MG63 (cell line): ENCODE results near the gene YWHAQ. TPM values are rescaled to one million over a fixed set of nuclear protein-coding genes. Genes with fewer than 3 reads are reported as not detected.
"Not testable (repeated sequence)": the region's sequence is repeated elsewhere in the genome, so short reads cannot be mapped to it uniquely, and the experiment has no call there.

Experiments used
- DNase-seq: peaks from one replicate; pipeline ENCODE4 v3.0.0-alpha.2; 2020
- H3K27me3 ChIP-seq: fragments of 250-450 bp; sonication (Bioruptor Pico); 2 replicates; pipeline ENCODE4 v1.5.1; 2020; ENCODE audit warnings: mild to moderate bottlenecking, moderate library complexity
- H3K36me3 ChIP-seq: fragments of 250-450 bp; sonication (Bioruptor Pico); 2 replicates; pipeline ENCODE4 v1.5.1; 2020; ENCODE audit warnings: mild to moderate bottlenecking, moderate library complexity
- H3K4me3 ChIP-seq: fragments of 250-450 bp; sonication (Bioruptor Pico); 2 replicates; pipeline ENCODE4 v1.5.1; 2020; ENCODE audit warnings: mild to moderate bottlenecking, moderate library complexity
- H3K9me3 ChIP-seq: fragments of 250-450 bp; sonication (Bioruptor Pico); 2 replicates; pipeline ENCODE4 v1.5.1; 2020; ENCODE audit warnings: mild to moderate bottlenecking, moderate library complexity
- total RNA-seq: library from RNA; depleted of rRNA; stranded (reverse); fragments of >200 nt; shearing (Covaris generic); gene quantifications from 2 replicates; pipeline ENCODE4 v1.2.3, GENCODE V29; 2014; ENCODE audit warnings: low replicate concordance

Gene YWHAQ
- total RNA-seq, 1 experiment from 2014 or later = 598 TPM

DNA sequence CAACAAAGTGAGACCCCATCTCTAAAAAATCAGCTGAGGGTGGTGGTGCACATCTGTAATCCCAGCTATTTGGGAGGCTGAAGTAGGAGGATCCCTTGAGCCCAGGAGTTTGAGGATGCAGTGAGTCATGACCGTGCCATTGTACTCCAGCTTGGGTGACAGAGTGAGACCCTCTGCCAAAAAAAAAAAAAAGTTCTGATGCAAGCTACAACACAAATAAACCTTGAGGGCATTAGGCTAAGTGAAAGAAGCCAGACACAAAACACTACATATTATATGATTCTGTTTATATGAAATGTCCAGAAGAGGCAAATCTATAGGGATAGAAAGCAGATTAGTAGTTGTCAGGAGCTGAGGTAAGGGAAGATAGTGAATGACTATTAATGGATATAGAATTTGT, 13.0 kb downstream of the YWHAQ start:
- H3K9me3 ChIP-seq = no peaks in the 10 kb centered on the region
- peak; percentile 64 for DNase-seq

DNA sequence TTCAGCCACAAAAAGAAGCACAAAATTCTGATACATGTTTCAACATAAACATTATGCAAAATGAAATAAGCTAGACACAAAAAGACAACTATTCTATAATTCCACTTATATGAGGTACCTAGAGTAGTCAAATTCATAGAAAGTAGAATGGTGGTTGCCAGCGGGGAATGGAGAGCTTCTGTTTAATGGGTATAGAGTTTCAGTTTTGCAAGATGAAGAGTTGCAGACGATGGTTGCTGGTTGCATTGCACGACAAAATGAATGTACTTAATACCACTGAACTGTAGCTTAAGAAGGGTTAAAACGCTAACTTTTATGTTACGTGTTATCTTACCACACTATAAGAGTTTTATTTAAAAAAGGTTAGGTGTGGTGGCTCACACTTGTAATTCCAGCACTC, 13.5 kb downstream of the YWHAQ start:
- Histone ChIP-seq H3K36me3 (peaks cover 51% of the 10 kb centered on the region), H3K9me3 (no peaks in the 10 kb centered on the region), H3K4me3 (no peak overlapping the region), H3K27me3 (no peaks in the 10 kb centered on the region)
- no peak for DNase-seq

More for the DNA sequence above, 13.0 kb downstream of the YWHAQ start:
- Histone ChIP-seq H3K4me3 (no peak overlapping the region), H3K27me3 (no peaks in the 10 kb centered on the region), H3K36me3 (peaks cover 51% of the 10 kb centered on the region)

DNA sequence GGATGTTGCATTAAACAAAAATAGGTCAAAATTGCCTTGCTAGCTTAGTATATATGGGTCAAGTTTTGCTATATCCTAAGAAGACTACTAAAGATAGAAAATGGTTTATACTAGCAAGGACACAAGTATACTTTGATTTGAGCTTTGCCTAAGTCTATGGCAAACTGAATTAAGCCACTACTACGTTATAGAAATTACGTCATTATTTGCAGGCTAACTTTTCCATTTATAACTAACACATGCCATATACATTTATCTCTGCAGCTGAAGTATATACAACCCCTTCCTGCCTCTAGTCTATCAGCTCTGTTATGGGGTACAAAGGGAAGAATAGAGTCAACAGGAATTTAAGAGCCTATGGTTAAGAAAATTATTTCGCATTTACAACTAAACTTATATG, 16.2 kb downstream of the YWHAQ start:
- Histone ChIP-seq H3K36me3 (peaks cover 49% of the 10 kb centered on the region), H3K9me3 (no peaks in the 10 kb centered on the region), H3K4me3 (no peak overlapping the region), H3K27me3 (no peaks in the 10 kb centered on the region)
- no peak for DNase-seq

DNA sequence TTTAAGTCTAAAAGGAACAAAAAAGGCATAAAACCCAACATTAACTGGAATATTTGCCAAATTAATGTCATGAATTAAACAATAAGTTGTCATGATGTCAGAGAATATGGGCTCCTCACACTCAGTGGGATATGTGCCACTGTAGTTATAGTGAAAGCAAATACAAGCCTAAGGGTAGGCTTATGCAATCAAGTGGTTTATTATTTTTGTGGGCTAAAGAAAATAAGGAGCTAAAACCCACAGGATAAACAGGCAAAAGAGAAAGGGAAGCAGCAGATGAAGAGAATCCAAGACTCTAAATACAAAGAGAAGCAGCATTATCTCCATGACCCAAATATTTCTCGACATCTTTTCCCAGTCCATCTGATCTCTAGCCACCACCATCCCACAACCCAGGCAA, 17.5 kb downstream of the YWHAQ start:
- peaks cover 45% of the 10 kb centered on the region for H3K36me3 ChIP-seq
- H3K27me3 ChIP-seq = no peaks in the 10 kb centered on the region
- H3K4me3 ChIP-seq = no peak overlapping the region
- H3K9me3 ChIP-seq = no peaks in the 10 kb centered on the region
- DNase-seq = no peak

DNA sequence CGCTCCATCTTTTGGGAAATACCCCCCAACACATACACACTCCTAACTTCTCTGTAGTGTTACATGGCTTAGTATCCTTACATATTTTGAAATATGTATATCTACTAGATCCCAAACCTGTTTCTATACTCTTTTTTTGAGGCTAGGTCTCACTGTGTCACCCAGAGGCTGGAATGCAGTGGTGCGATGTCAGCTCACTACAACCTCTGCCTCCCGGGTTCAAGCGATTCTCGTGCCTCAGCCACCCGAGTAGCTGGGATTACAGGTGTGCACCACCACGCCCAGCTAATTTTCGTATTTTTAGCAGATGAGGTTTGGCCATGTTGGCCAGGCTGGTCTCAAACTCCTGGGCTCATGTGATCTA, 19.3 kb downstream of the YWHAQ start:
- DNase-seq, H3K4me3 ChIP-seq, H3K27me3 ChIP-seq, H3K9me3 ChIP-seq: not testable (repeated sequence)
- peaks cover 43% of the 10 kb centered on the region for H3K36me3 ChIP-seq

DNA sequence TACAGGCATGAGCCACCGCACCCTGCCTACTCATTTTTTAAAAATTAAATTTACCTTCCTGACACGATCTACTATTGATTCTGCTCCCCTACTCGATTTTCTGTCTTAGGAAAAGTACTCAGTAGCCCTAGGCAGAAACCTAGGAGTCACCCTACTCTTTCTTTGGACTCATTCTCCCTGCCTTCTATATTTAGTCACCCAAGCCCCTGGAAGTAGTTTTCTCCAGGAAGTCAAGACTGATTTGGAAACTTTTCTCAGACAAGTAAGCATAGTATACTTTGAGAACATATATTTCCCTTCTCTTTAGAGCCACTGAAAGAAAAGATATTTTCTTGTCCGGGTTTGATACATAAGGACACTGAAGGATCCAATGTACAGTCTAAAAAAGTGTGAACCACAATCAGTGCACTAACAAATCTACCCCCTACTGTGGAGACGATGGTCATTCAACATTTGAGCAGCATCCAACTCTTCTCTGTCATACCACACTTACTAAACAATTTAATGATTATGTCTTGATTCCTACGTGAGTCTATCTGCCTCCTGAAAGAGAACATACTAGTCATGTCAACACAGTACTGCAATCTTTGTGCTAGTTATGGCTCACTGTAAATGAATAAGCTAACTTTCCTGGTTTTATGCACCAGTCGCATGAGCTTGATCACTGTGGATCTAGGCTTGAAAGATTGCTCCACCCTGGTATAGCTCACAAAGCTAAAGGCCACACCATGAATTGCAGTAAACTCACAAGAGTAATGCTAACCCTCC, 19.8 kb downstream of the YWHAQ start:
- DNase-seq = no peak
- H3K36me3 ChIP-seq = peaks cover 42% of the 10 kb centered on the region
- H3K27me3 ChIP-seq = no peaks in the 10 kb centered on the region
- no peaks in the 10 kb centered on the region for H3K9me3 ChIP-seq
- H3K4me3 ChIP-seq = no peak overlapping the region

DNA sequence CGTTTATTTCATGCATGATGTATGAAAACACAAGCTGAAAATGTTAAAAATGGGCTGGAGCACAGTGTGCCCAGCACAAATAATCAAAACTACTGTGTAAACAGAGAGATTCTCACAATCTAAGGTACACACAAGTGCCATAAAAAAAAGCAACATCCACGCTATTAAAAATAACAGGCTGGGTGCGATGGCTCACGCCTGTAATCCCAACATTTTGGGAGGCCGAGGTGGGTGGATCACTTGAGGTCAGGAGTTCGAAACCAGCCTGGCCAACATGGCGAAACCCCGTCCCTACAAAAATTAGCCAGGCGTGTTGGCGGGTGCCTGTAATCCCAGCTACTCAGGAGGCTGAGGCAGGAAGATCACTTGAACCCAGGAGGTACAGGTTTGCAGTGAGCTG, 22.3 kb downstream of the YWHAQ start:
- not testable (repeated sequence) for H3K4me3 ChIP-seq, H3K9me3 ChIP-seq, DNase-seq, H3K27me3 ChIP-seq
- peaks cover 49% of the 10 kb centered on the region for H3K36me3 ChIP-seq

DNA sequence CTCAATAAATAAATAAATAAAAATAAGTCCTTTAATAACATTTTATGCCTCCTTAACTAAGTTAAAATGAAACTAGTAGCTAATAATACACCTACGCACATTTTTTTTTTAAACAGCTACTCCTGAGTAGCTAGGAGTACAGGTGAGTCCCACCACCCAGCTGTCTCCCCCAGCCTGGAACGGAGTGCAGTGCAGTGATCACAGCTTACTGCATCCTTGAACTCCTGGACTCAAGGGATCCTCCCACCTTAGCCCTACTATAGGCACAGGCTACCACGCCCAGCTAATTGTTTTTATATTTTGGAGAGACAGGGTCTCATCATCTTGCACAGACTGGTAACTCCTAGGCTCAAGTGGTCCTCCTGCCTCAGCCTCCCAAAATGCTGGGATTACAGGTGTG, 28.4 kb downstream of the YWHAQ start:
- DNase-seq = no peak
- peaks cover 64% of the 10 kb centered on the region for H3K36me3 ChIP-seq
- H3K27me3 ChIP-seq = no peaks in the 10 kb centered on the region
- H3K4me3 ChIP-seq = no peak overlapping the region
- H3K9me3 ChIP-seq = peaks cover 29% of the 10 kb centered on the region

DNA sequence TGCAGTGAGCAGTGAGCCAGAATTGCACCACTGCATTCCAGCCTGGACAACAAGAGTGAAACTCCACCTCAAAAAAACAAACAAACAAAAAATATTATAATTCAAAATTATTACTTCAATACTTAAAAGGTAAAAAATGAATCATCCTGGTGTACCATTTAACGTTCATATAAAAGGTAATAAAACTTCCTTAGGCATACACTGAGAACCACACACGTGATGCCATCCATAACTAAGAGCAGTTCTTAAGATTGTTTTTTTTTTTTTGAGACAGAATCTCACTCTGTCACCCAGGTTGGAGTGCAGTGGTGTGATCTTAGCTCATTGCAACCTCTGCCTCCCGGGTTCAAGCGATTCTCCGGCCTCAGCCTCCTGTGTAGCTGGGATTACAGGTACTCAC, 29.4 kb downstream of the YWHAQ start:
- Histone ChIP-seq H3K27me3 (no peaks in the 10 kb centered on the region), H3K9me3 (peaks cover 29% of the 10 kb centered on the region), H3K4me3 (no peak overlapping the region), H3K36me3 (peaks cover 72% of the 10 kb centered on the region)
- DNase-seq = no peak

DNA sequence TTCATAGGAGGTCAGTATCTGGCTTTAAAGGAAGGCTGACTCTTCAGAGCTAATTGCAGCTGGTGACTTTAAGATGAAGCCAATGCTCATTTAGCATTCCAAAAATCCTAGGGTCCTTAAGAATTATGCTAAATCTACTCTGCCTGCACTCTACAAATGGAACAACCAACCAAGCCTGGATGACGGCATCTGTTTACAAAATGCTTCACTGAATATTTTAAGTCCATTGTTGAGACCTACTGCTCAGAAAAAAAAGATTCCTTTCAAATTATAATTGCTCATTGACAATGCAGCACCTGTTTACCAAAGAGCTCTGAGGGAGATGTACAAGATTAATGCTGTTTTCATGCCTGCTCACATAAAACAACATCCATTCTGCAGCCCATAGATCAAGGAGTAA, 31.4 kb downstream of the YWHAQ start:
- Histone ChIP-seq H3K27me3 (no peaks in the 10 kb centered on the region), H3K9me3 (peaks cover 29% of the 10 kb centered on the region), H3K36me3 (peaks cover 71% of the 10 kb centered on the region), H3K4me3 (no peak overlapping the region)
- DNase-seq = no peak

DNA sequence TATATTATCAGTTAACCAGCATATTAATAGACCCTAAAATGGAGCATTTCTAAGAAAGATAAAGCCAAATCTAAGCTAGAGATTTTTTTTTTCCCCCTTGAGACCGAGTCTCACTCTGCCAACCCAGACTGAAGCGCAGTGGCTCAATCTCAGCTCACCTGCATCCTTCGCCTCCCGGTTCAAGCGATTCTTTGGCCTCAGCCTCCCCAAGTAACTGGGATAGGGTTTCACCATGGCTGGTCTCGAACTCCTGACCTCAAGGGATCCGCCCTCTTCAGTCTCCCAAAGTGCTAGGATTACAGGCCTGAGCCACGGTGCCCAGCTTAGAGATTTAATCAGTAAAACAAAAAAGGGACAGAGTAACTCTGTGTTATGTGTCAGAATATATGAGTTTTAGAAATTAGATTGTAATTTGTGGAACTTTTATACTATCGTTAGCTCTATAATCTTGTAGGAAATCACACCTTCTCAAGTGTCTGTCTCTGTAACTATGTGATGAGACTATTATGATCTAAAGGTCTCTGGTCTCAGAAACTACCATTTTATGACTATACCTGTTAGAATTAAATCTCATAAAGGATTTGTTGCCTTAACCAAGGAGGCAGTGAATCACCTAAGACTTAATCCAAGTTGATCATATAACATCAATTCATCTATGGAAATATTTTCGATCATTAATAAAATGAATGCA, 34.0 kb downstream of the YWHAQ start:
- Histone ChIP-seq H3K27me3 (no peaks in the 10 kb centered on the region), H3K9me3 (peaks cover 29% of the 10 kb centered on the region), H3K36me3 (peaks cover 66% of the 10 kb centered on the region), H3K4me3 (no peak overlapping the region)
- no peak for DNase-seq

DNA sequence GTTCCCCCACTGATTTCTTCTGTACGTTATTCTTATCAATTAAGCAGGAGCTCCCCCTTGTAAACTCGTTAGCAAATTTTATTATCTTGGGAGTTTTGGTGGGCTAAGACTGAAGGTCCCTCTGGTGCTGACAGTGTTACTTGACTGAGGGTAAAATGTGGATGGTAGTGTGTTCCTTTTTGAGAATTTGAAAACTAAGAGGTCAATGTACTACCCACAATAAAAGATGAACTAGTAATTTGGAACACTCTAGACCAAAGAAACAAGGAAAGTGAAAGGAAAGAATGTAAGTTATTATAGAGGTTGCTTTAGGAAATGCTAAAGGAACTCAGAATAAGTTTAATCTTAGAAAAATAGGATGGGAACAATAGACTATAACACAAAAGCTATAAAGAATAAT, 35.1 kb downstream of the YWHAQ start:
- Histone ChIP-seq H3K9me3 (peaks cover 21% of the 10 kb centered on the region), H3K36me3 (peaks cover 66% of the 10 kb centered on the region), H3K4me3 (no peak overlapping the region), H3K27me3 (no peaks in the 10 kb centered on the region)
- DNase-seq = no peak

DNA sequence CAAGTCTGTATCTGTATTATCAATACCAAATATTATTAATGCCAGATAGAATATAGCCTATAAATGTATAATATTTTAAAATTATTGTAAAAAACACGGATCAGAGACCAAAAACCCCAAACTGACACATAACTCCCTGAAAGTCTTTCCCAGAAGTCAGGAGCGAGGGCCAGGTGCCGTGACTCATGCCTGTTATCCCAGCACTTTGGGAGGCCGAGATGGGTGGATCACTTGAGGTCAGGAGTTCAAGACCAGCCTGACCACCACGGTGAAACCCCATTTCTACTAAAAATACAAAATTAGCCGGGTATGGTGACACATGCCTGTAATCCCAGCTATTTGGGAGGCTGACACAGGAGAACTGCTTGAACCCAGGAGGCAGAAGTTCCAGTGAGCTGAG, 35.5 kb downstream of the YWHAQ start:
- H3K9me3 ChIP-seq = peaks cover 19% of the 10 kb centered on the region
- H3K4me3 ChIP-seq, H3K27me3 ChIP-seq: not testable (repeated sequence)
- H3K36me3 ChIP-seq = peaks cover 65% of the 10 kb centered on the region
- peak; percentile 71 for DNase-seq

DNA sequence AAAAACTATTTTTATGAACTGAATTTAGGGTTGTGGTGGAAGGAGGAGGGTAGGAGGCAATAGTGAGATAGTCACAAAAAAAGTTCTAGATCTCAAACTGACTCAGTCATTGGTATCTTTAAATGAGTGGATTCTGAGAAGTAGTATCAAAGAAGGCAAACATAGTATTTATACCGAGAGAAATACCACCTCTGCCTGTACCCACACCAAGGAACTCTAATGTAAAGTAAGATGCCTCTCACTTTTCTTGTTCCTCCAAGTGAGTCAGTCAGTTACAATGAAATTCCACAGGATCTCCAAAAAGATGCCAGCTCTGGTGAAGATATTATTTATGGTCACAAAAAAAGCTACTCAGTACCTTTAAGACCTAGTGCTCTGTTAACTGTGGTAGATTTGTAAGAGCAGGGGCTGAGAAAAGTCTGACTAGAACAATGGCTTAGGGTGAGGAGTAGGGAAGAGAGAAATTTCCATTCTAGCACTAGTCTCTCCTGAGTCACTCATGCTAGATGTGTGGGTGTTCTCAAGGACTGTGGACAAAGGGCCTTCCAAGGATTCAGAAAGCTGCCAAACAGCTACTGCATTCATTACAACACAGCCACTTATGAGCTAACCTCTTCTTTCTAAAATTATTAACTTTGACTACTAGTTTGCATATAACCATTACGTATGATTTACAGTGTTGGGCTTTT, 36.3 kb downstream of the YWHAQ start:
- peak; percentile 69 for DNase-seq
- peaks cover 14% of the 10 kb centered on the region for H3K9me3 ChIP-seq
- H3K4me3 ChIP-seq = no peak overlapping the region
- H3K27me3 ChIP-seq = no peaks in the 10 kb centered on the region
- H3K36me3 ChIP-seq = peaks cover 65% of the 10 kb centered on the region

DNA sequence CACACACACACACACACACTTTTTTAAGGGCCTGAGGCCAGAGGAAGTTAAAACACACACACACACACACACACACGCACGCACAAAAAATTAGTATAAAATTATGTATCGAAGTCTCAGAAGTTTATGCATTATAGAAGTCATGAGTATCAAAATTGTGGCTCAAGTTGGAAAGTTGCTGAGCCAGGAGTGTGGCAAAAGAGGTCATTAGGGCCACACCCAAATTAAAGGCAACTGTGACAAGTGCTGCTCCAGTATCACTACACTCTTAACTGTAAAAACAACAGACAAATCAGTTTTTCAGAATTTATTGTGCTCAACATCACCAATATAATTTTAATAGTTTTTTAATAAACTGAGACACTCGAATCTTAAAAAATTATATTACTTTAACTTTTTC, 36.9 kb downstream of the YWHAQ start:
- no peak for DNase-seq
- Histone ChIP-seq H3K9me3 (peaks cover 8% of the 10 kb centered on the region), H3K36me3 (peaks cover 63% of the 10 kb centered on the region), H3K27me3 (no peaks in the 10 kb centered on the region), H3K4me3 (no peak overlapping the region)

DNA sequence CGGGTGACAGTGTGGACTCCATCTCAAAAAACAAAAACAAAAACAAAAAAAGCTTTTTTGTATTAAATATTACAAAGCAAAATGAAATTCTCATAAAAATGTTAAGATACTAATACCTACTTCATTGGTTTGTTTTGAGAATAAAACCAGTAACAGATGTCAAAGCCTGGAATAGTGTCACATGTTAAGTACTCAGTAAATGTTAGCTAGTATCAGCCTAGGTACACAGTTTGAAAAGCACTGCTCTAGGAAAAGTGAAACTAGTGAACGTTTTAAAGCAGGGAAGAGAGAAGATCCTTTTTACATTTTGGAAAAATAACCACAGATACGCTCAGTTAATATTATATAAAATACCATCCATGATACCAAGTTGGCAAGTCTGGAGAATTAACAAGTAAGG, 38.1 kb downstream of the YWHAQ start:
- Histone ChIP-seq H3K27me3 (no peaks in the 10 kb centered on the region), H3K36me3 (peaks cover 66% of the 10 kb centered on the region), H3K9me3 (no peaks in the 10 kb centered on the region), H3K4me3 (no peak overlapping the region)
- DNase-seq = no peak

DNA sequence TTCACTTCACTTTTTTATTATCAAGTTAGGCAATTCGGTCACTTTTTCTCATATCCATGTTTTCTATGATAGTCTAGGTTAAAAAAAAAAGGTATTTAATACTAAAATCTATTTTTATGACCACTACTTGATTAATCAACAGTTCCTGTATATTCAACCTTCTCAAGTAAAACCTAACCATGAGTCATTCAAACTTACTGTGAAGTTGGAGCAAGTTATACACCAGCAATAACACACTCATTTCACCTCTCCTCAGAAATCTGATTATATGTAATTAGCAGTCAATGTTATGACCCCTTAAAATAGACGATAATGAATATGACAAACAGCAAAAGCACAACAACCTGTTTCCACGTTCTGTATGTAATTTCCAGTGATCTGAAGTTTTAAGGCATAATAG, 40.2 kb downstream of the YWHAQ start:
- no peak overlapping the region for H3K4me3 ChIP-seq
- no peaks in the 10 kb centered on the region for H3K9me3 ChIP-seq
- no peaks in the 10 kb centered on the region for H3K27me3 ChIP-seq
- no peak for DNase-seq
- H3K36me3 ChIP-seq = peaks cover 68% of the 10 kb centered on the region

DNA sequence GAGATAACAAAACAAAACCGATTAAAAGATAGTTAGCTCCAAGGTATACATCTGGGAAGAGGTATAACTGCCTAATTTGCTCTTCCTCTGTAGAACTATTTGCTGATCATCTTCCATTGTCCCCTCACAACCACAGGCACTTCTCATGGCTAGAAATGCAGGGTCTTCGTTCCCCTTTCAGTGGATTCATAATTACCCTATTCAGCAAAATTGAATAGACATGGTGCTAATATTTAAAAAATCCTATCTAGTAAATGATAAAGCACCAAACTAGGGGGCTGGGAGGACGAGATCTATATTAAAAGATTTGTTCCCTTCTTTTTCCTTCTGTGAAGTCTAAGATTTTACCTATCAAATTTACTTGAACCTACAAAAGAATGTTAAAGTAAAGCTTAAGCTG, 44.3 kb downstream of the YWHAQ start:
- Histone ChIP-seq H3K36me3 (peaks cover 75% of the 10 kb centered on the region), H3K9me3 (no peaks in the 10 kb centered on the region), H3K4me3 (no peak overlapping the region), H3K27me3 (no peaks in the 10 kb centered on the region)
- no peak for DNase-seq
